Activated CD8-positive, alpha-beta T cell treated with anti-CD3 and anti-CD28 coated beads for 36 hours (primary cell): ENCODE results near the gene LMTK3. TPM values are rescaled to one million over a fixed set of nuclear protein-coding genes. Genes with fewer than 3 reads are reported as not detected.

Experiments
- ATAC-seq: fragments of 200-7000 bp; cut with Tn5 transposase; one replicate; pipeline ENCODE4 v1.10.0; 2021; ENCODE audit warnings: mild to moderate bottlenecking, moderate library complexity
- CTCF ChIA-PET: fragments of 350-600 bp; sonication (Branson Sonifier 250); formaldehyde crosslinking; loops from one replicate; lab custom pipeline; 2021; ENCODE audit warnings: antibody characterized with exemption; lab: Charles Lee
- POLR2A ChIA-PET: fragments of 350-600 bp; sonication (Branson Sonifier 250); formaldehyde crosslinking; loops from one replicate; lab custom pipeline; 2021; ENCODE audit warnings: antibody characterized with exemption; lab: Charles Lee
- DNase-seq: peaks from one replicate; pipeline ENCODE4 v3.0.0-alpha.2; 2020
- H3K27ac Mint-ChIP-seq: one replicate; pipeline ENCODE4 v1.8.0; 2021; ENCODE audit warnings: mild to moderate bottlenecking, mixed read lengths
- H3K27me3 Mint-ChIP-seq: one replicate; pipeline ENCODE4 v1.8.0; 2021; ENCODE audit warnings: mixed read lengths
- H3K36me3 Mint-ChIP-seq: one replicate; pipeline ENCODE4 v1.8.0; 2021; ENCODE audit warnings: low read depth, mixed read lengths
- H3K4me1 Mint-ChIP-seq: one replicate; pipeline ENCODE4 v1.8.0; 2021; ENCODE audit warnings: low read depth, mixed read lengths
- H3K4me3 Mint-ChIP-seq: one replicate; pipeline ENCODE4 v1.8.0; 2021; ENCODE audit warnings: mild to moderate bottlenecking, moderate library complexity, mixed read lengths
- H3K9me3 Mint-ChIP-seq: one replicate; pipeline ENCODE4 v1.8.0; 2021; ENCODE audit warnings: mixed read lengths
- CTCF ChIP-seq: fragments of 200-600 bp; IDR thresholded peaks from one replicate; pipeline ENCODE4 v1.8.0; 2022; ENCODE audit warnings: antibody characterized with exemption, mild to moderate bottlenecking
- intact Hi-C: fragments of 100-400 bp; cut with micrococcal nuclease; formaldehyde crosslinking; loops from one replicate; pipeline ENCODE4 v1.10.0; 2022
- total RNA-seq, 2 experiments: library from RNA; stranded (reverse); gene quantifications; one replicate each; pipeline ENCODE4 v1.2.3, GENCODE V29; 2021

LMTK3 gene
- total RNA-seq, 2 experiments from 2014 or later, result 3.4 to 4.0 TPM

GRCh38 chr19:48461651-48461981 is 50.0 kb downstream of the LMTK3 start:
- CTCF ChIA-PET, result no interaction called here
- Mint-ChIP-seq H3K27ac (no peak overlapping the region), H3K27me3 (no peaks in the 10 kb centered on the region), H3K36me3 (peaks cover 23% of the 10 kb centered on the region), H3K4me1 (no peaks in the 10 kb centered on the region), H3K9me3 (no peaks in the 10 kb centered on the region), H3K4me3 (no peak overlapping the region)
- no peak for TF ChIP-seq CTCF
- intact Hi-C loops, result loop anchor here (10.0 kb wide), 1 partner anchor 97 kb away; the partner anchor contains the start of genes SYNGR4 and TMEM143
- no peak for DNase-seq
- no peak for ATAC-seq
- POLR2A ChIA-PET, result interaction anchor here (1.0 kb wide), 1 partner anchor 10 kb away, joined by 3 read pairs; no protein-coding TSS in a partner anchor

GRCh38 chr19:48458016-48458415 is 53.6 kb downstream of the LMTK3 start:
- H3K27me3 Mint-ChIP-seq, result no peaks in the 10 kb centered on the region
- no peak overlapping the region for H3K4me3 Mint-ChIP-seq
- ATAC-seq, result no peak
- no peak overlapping the region for H3K27ac Mint-ChIP-seq
- intact Hi-C loops, result no loop called here
- no peak for DNase-seq
- TF ChIP-seq CTCF, result no peak
- no peaks in the 10 kb centered on the region for H3K9me3 Mint-ChIP-seq
- ChIA-PET POLR2A (interaction anchor here (1.4 to 2.4 kb wide), 2 partner anchors 9 to 10 kb away, joined by 3 to 17 read pairs; partner anchors contain the start of gene GRWD1), CTCF (interaction anchor here (2.6 kb wide), 1 partner anchor 32 kb away, joined by 10 read pairs; no protein-coding TSS in a partner anchor)
- H3K36me3 Mint-ChIP-seq, result peaks cover 37% of the 10 kb centered on the region
- peaks cover 10% of the 10 kb centered on the region for H3K4me1 Mint-ChIP-seq

DNA sequence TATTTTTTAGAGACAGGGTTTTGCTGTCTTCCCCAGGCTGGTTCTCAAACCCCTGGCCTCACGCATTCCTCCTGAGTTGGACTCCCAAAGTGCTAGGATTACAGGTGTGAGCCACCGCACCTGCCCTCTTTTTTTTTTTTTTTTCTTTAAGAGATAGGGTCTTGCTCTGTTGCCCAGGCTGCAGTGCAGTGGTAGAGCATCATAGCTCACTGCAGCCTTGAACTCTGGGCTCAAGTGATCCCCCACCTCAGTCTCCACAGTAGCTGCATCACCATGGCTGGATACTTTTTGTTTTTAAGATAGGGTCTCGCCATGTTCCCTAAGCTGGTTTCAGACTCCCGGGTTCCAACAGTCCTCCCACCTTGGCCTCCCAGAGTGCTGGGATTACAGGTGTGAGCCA is 54.8 kb downstream of the LMTK3 start:
- Mint-ChIP-seq H3K4me3 (no peak overlapping the region), H3K27ac (no peak overlapping the region), H3K27me3 (no peaks in the 10 kb centered on the region), H3K9me3 (no peaks in the 10 kb centered on the region), H3K4me1 (peaks cover 12% of the 10 kb centered on the region), H3K36me3 (peaks cover 40% of the 10 kb centered on the region)
- ChIA-PET CTCF (interaction anchor here (2.6 kb wide), 1 partner anchor 33 kb away, joined by 10 read pairs; no protein-coding TSS in a partner anchor), POLR2A (interaction anchor here (1.4 to 2.4 kb wide), 2 partner anchors 9 to 10 kb away, joined by 3 to 17 read pairs; partner anchors contain the start of gene GRWD1)
- no peak for ATAC-seq
- no peak for TF ChIP-seq CTCF
- DNase-seq, result no peak
- intact Hi-C loops, result no loop called here

DNA sequence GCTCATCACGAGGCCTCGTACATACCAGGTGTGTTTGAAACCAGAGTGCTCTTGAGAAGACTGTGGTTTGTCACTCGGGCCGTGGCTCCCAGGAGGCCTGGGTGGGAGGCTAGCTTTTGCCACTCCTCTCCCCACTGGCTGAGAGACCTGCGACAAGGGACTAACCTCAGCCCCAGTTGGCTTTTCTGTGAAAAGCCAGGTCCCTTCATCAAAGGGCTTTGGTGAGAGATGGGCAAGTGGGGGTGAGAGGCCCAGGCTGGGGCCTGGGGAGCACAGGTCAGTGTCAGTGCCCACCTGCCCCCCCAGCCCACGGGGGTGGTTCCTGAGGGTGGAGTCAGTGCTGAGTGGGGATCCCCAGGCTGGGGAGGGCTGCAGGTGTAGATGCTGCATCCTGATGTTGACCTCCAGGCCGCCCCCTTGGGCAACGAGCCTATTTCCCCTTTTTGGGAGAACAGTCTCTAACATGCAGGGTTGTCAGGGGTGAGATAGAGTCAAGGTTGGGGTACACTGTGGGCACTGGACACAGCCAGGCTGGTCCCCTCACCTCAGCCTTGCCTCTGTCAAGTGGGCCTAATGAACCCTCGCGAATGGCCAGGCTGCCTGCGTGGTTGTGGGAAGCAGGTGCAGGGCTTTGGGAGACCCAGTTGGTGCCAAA is 55.6 kb downstream of the LMTK3 start:
- peaks cover 44% of the 10 kb centered on the region for H3K36me3 Mint-ChIP-seq
- H3K4me3 Mint-ChIP-seq, result no peak overlapping the region
- no peaks in the 10 kb centered on the region for H3K27me3 Mint-ChIP-seq
- H3K4me1 Mint-ChIP-seq, result peaks cover 12% of the 10 kb centered on the region
- CTCF ChIA-PET, result no interaction called here
- TF ChIP-seq CTCF, result no peak
- intact Hi-C loops, result no loop called here
- H3K9me3 Mint-ChIP-seq, result no peaks in the 10 kb centered on the region
- no peak for DNase-seq
- no peak overlapping the region for H3K27ac Mint-ChIP-seq
- no peak for ATAC-seq
- POLR2A ChIA-PET, result interaction anchor here (0.6 to 0.7 kb wide), 3 partner anchors 10 to 65 kb away, joined by 3 read pairs; partner anchors contain the start of genes GRWD1 and KDELR1
